ENCODE data around the gene DGCR2.
"Not testable (repeated sequence)": the region's sequence is repeated elsewhere in the genome, so short reads cannot be mapped to it uniquely, and the experiment has no call there.

DGCR2 gene

DNA sequence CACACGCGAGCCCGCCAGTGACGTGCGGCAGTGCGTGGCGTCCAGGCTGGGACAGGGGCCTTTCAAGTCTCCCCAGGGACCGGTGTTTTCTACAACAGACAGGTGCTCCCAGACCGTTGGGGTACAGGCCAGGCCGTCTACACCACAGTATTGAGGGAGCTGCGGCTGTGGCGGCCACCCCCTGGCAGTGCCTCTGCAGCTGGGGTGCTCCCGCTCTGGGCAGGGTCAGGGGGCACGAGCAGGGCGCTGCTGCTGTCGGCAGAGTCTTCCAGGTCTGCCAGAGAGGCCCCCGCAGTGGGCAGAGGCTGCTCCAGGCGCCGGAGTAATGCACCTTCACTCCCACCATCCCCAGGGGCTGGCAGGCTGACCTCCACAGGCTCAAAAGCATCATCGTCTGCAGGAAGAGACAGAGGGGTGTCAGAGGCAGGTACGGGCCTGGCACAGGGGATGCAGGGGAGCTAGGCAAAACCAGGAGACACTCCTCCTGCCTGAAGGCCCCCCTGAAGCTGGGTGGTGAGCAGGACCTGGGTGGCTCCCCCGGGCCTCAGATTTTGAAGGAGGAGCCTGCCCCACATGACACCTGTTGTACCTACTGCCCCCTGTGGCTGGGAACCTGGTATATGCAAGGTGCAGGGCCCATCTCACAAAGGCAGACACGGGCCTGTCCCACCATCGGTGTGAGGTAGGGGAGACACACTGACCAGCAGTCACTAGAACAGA, 83.3 kb downstream of the DGCR2 start:
- H3K27me3 ChIP-seq (ENCODE audit: insufficient read depth, low read length) = no peaks in the 10 kb centered on the region
- peaks cover 53% of the 10 kb centered on the region for H3K36me3 ChIP-seq (ENCODE audit: insufficient read depth, low read length)
- H2AFZ ChIP-seq (ENCODE audit: low read depth, low read length) = no peak overlapping the region
- H3K4me3 ChIP-seq (ENCODE audit: low read length) = no peak overlapping the region
- H3K9me3 ChIP-seq (ENCODE audit: low read length) = no peaks in the 10 kb centered on the region
- H3K4me1 ChIP-seq (ENCODE audit: insufficient read depth, low read length) = no peaks in the 10 kb centered on the region

DNA sequence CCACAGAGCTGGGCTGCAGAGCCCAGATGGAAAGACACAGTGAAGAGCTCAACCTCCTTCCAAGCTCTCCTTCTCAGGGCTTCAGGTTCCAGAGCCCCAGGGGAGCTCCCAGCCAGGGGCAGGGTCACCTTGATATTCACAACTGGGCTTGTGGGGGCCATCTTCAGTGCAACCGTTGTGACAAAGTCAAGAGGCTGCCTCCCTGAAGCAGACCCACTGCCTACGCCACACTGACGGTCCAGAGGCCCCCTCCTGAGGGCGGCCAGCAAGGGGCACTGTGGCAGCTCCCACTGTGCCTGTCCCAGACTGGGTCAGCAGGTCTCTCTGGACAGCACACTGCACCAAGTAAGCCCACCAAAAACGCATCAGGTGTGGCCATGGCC, 84.1 kb downstream of the DGCR2 start:
- Histone ChIP-seq H2AFZ (ENCODE audit: low read depth, low read length) (no peak overlapping the region), H3K4me1 (ENCODE audit: insufficient read depth, low read length) (no peaks in the 10 kb centered on the region), H3K4me3 (ENCODE audit: low read length) (no peak overlapping the region), H3K9me3 (ENCODE audit: low read length) (no peaks in the 10 kb centered on the region), H3K27me3 (ENCODE audit: insufficient read depth, low read length) (no peaks in the 10 kb centered on the region), H3K36me3 (ENCODE audit: insufficient read depth, low read length) (peaks cover 48% of the 10 kb centered on the region)

DNA sequence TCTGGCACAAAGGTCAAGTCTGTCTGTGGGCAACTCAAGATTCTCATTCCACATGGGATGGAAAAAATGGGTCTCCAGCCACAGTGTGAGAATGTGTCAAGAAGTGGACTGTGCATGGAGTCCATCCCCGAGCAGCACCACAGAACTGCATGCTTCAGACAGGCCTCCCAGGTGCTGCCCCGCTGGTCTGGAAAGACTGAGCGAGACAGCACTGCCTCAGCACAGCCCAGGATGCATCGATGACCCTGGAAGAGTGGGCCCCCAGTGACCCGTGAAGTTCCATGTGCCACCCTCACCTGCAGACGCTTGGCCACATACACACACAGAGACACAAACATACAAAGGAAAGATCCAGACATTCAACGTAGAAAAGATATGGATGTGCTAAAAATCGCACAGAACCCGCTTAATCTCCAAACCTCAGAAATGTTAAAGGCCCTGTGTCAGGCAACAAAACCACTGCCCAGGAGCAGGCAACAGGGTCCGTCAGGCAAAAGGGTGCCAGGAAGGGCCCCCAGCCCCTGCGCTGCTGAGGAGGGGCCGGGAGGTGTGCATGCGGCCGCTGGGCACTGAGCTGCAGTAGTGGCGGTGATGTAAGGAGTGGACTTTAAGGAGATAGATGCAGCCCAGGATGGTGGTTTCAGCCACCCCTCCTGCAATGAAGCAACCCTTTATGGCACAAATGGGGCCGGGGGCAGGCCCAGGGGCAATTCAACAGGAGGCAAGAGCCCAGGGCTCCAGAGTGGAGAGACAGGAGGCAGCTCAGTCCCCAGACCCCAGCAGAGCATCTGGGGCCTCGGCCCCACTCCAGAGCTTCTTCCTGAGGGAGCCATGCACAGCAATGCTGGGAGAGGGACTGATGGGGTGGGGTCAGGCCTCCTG, 84.7 kb downstream of the DGCR2 start:
- Histone ChIP-seq H3K4me1 (ENCODE audit: insufficient read depth, low read length) (no peaks in the 10 kb centered on the region), H3K4me3 (ENCODE audit: low read length) (no peak overlapping the region), H3K9me3 (ENCODE audit: low read length) (no peaks in the 10 kb centered on the region), H2AFZ (ENCODE audit: low read depth, low read length) (no peak overlapping the region), H3K27me3 (ENCODE audit: insufficient read depth, low read length) (no peaks in the 10 kb centered on the region), H3K36me3 (ENCODE audit: insufficient read depth, low read length) (peaks cover 41% of the 10 kb centered on the region)

DNA sequence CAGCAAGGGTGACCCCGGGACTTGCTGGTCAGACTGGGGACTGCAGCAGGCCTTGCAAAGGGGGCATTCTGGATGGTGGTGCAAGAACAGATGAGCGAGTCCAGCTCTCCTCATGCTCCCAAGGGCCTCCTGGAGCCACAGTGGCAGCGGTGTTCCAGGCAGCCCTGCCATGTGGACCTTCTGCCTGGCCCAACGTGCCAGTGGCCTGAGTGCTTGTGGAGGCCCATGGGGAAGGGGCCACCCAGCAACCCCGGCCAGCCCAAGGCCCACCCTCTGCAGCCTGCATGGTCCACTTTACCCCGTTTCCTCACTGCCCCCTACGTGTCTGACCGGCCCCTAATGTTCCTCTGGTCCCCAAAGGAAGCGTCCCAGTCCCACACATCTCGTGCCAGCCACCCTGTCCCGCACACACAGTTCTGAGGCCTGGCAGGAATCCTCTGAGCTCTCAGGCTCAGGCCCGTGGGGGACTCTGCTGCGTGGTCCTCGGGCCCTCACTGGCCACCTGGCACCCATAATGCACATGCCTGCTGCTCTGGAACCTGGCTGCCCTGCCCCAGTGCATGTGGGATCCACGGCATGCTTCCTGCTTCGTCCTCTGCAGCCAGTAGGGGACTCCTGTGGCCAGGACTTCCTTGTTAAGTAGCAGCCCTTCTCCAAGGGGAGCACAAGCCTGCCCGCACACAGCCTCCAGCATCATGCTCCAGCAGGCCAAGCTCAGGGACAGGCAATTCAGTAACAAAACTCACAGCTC, 85.5 kb downstream of the DGCR2 start:
- H3K9me3 ChIP-seq (ENCODE audit: low read length) = no peaks in the 10 kb centered on the region
- no peaks in the 10 kb centered on the region for H3K27me3 ChIP-seq (ENCODE audit: insufficient read depth, low read length)
- H3K4me3 ChIP-seq (ENCODE audit: low read length) = no peak overlapping the region

DNA sequence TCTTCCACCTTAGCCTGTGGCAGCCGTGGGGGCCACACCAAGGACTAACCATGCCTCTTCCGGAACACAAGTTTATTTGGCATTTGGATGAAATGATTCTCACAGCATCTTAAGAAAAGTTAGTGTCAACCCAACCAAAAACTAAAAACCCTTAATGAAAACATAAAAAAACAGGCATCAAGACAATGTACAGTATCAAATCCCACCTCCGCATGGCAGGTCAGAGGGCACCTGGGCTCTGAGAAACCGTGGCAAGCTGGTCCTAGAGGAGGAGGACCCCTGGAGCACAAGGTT, 86.0 kb downstream of the DGCR2 start:
- Histone ChIP-seq H3K4me3 (ENCODE audit: low read length) (no peak overlapping the region), H3K27me3 (ENCODE audit: insufficient read depth, low read length) (no peaks in the 10 kb centered on the region), H3K4me1 (ENCODE audit: insufficient read depth, low read length) (no peaks in the 10 kb centered on the region), H3K9me3 (ENCODE audit: low read length) (no peaks in the 10 kb centered on the region), H2AFZ (ENCODE audit: low read depth, low read length) (no peak overlapping the region), H3K36me3 (ENCODE audit: insufficient read depth, low read length) (peaks cover 28% of the 10 kb centered on the region)

More for the DNA sequence above, 85.5 kb downstream of the DGCR2 start:
- Histone ChIP-seq H2AFZ (ENCODE audit: low read depth, low read length) (no peak overlapping the region), H3K4me1 (ENCODE audit: insufficient read depth, low read length) (no peaks in the 10 kb centered on the region), H3K36me3 (ENCODE audit: insufficient read depth, low read length) (peaks cover 33% of the 10 kb centered on the region)

DNA sequence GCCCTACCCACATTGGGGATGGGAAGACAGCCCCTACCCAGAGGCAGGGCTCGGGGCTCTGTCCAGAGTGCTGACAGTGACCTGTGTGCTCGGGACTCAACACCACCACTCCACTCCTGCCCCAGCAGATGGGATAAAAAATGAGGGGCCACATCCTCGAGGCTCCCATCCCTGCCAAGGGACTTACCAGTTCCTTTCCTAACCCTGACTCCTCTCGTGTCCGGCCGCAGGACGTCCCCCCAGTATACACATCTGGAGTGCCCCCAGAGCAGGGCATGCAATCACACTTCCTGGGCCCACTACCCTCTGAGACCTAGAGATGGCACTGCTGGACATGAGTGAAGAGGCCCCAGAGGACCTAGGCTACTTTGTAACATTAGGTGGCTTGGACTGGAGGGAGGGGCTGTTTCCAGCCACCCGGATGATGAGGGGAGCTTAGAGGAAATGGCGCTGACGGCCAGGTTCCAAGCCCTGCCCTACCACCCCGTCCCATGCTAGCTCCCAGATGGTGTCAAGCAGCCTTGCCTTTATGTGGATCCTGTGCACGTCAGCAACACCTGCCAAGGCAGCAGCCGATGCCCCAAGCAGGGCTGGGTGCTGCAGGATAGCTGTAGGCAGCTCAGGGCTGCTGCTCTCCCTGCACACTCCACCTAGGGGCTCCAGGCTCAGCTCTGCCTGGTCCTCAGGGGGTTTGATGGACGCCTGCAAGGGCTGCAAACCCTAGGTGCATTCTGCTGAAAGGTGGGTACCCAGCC, 86.6 kb downstream of the DGCR2 start:
- H2AFZ ChIP-seq (ENCODE audit: low read depth, low read length) = no peak overlapping the region
- peaks cover 2% of the 10 kb centered on the region for H3K27me3 ChIP-seq (ENCODE audit: insufficient read depth, low read length)
- no peaks in the 10 kb centered on the region for H3K9me3 ChIP-seq (ENCODE audit: low read length)
- H3K4me1 ChIP-seq (ENCODE audit: insufficient read depth, low read length) = no peaks in the 10 kb centered on the region
- peaks cover 24% of the 10 kb centered on the region for H3K36me3 ChIP-seq (ENCODE audit: insufficient read depth, low read length)
- H3K4me3 ChIP-seq (ENCODE audit: low read length) = no peak overlapping the region

DNA sequence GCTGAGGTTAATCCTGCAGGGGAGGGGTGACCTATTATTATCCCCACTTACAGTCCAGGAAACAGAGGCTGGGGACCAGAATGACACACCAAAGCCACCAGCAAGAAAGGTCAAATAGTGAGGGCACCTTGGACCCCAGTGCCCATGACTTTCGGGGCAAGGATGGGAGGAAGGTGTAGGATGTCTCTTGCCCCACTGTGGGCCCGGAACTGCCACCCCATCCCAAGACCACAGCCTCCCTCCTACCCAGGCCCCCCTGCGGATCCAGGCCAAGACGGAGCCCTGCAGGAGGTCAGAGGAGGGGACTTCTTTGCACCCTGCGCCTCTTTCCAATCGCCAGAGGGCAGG, 87.1 kb downstream of the DGCR2 start:
- not testable (repeated sequence) for H3K4me1 ChIP-seq (ENCODE audit: insufficient read depth, low read length); H2AFZ ChIP-seq (ENCODE audit: low read depth, low read length); H3K9me3 ChIP-seq (ENCODE audit: low read length); H3K4me3 ChIP-seq (ENCODE audit: low read length); H3K27me3 ChIP-seq (ENCODE audit: insufficient read depth, low read length)
- peaks cover 18% of the 10 kb centered on the region for H3K36me3 ChIP-seq (ENCODE audit: insufficient read depth, low read length)

DNA sequence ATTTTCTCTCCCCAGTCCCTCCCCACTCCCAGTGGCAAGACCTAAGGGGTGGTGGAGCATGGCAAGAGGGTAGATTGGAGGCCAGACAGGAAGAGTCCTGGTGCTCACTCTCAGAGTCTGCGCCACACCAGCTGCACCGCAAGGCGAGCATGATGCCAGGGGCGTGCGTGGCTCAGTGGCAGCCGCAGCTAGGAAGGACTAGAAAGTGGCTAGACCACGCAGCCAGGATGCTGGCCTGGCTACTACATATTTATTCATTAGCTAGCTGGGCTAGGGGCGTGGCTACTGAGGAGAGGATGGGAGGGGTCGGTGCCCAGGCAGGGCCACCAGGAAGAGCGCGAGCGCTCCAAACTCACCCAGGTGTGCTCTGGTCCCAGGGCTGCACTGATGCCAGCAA, 87.5 kb downstream of the DGCR2 start:
- not testable (repeated sequence) for H2AFZ ChIP-seq (ENCODE audit: low read depth, low read length); H3K4me3 ChIP-seq (ENCODE audit: low read length); H3K9me3 ChIP-seq (ENCODE audit: low read length); H3K4me1 ChIP-seq (ENCODE audit: insufficient read depth, low read length); H3K27me3 ChIP-seq (ENCODE audit: insufficient read depth, low read length)
- peaks cover 15% of the 10 kb centered on the region for H3K36me3 ChIP-seq (ENCODE audit: insufficient read depth, low read length)

DNA sequence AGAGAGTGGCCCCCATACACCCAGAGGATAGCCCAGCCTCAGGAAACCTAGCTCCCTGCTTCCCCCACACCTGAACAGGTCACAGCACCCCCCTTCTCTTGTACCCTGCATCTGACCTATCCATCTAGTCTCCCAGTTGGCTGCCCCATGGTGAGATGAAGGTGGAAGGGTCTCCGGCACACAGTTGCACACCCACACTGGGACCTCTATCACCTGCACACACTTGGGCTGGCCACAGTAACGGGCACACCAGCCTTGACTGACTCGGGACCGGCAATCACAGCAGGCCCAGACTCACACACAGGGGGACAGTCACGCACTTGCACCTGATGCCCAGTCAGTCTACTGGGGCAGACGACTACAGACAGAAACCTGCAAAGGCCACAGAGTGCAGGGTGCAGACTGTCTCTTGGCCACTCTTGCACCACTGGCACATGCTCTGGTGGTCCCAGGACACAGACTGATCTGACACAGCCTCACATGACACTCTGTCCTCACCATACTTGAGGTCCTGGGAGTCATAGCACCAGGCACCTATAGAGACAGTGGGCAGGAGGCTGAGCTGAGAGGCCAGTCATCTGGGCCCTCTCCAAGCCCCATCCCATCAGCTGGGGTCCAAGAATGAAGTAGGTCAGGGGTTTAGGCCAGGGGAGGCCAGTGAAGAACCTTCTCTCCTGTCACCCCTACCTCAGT, 88.0 kb downstream of the DGCR2 start:
- not testable (repeated sequence) for H2AFZ ChIP-seq (ENCODE audit: low read depth, low read length); H3K36me3 ChIP-seq (ENCODE audit: insufficient read depth, low read length); H3K9me3 ChIP-seq (ENCODE audit: low read length); H3K4me1 ChIP-seq (ENCODE audit: insufficient read depth, low read length); H3K27me3 ChIP-seq (ENCODE audit: insufficient read depth, low read length); H3K4me3 ChIP-seq (ENCODE audit: low read length)

DNA sequence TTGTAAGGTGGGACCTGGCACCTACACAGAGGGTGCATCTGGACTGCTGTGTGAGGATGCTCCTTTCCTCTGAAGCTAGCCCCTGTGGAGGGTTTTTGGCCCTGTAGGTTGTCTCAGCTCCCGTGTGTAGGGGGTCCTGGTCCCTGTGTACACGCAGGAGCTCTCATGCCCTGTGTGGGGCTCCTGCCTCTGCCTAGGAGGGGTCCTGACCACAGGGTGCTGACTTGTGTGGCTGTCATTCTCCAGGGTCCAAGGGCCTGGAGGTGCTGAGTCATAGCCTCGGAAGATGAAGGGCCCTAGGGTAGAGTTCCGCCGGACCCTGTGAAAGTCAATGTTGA, 88.7 kb downstream of the DGCR2 start:
- not testable (repeated sequence) for H2AFZ ChIP-seq (ENCODE audit: low read depth, low read length); H3K4me3 ChIP-seq (ENCODE audit: low read length); H3K36me3 ChIP-seq (ENCODE audit: insufficient read depth, low read length); H3K9me3 ChIP-seq (ENCODE audit: low read length); H3K4me1 ChIP-seq (ENCODE audit: insufficient read depth, low read length)
- H3K27me3 ChIP-seq (ENCODE audit: insufficient read depth, low read length) = peaks cover 15% of the 10 kb centered on the region

DNA sequence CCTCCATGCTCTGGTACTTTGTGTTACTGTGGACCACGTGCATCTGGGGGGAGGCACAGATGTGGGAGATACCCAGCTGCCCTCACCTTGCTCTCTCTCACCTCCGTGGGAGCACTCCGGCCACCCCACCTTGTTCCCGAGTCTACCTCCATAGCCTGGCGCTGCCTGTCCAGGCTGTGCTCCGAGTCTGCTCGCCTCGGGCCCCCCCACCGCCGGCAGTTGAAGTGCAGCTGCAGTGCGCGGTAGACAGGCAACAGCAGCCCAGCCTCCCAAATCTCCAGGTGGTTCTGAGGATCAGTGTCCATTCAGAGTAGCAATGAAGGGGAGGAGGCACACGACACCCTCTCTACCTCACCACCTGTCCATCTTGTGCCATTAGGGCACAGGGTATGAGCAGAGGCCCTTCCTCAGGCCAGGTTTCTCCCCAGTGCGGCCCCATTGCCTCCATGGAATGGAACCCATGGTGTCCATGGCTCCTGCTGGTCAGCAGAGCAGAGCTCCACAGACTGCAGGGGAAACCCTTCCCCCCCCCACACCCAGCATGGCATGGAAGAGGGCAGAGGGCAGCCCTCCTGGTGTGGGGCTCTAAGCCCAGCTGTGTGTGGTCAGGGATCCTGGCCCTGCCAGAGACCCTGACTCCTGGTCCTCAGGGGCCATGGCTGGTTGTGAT, 89.2 kb downstream of the DGCR2 start:
- H3K4me3 ChIP-seq (ENCODE audit: low read length); H3K36me3 ChIP-seq (ENCODE audit: insufficient read depth, low read length); H2AFZ ChIP-seq (ENCODE audit: low read depth, low read length); H3K9me3 ChIP-seq (ENCODE audit: low read length); H3K4me1 ChIP-seq (ENCODE audit: insufficient read depth, low read length): not testable (repeated sequence)
- H3K27me3 ChIP-seq (ENCODE audit: insufficient read depth, low read length) = peaks cover 17% of the 10 kb centered on the region

DNA sequence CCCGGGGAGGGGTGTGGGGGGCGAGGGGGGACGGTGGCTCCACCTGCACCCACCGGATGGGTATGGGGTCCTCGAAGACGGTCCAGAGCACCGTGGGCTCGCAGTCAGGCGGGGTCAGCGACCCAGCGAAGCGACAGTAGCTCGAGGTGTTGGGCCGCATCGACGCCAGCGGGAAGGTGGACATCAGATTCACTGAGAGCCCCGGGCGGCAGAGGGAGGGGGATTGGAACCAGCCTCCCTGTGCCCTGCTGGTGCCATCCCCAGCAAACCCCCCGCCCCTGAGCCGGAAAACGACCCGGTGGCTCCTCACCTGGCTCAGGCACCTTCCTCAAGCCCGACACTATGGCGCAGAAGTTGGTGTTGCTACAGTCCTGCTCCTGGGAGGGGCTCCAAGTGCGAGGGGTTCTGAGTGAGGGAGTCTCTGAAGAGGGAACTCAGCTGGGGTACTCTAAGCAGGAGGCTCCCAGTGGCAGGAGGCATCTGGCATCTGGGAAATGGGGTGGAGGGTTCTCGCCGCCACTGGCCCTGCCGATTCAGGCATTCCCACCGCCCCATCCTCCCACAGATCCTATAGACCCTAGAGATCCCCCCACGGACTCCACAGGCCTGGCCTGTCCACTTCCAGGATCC, 89.9 kb downstream of the DGCR2 start:
- H3K27me3 ChIP-seq (ENCODE audit: insufficient read depth, low read length) = peaks cover 20% of the 10 kb centered on the region
- H3K4me3 ChIP-seq (ENCODE audit: low read length); H3K4me1 ChIP-seq (ENCODE audit: insufficient read depth, low read length); H3K9me3 ChIP-seq (ENCODE audit: low read length); H3K36me3 ChIP-seq (ENCODE audit: insufficient read depth, low read length); H2AFZ ChIP-seq (ENCODE audit: low read depth, low read length): not testable (repeated sequence)

Measured in neuron (in vitro differentiated cells).